IMR-90 (cell line): Measurements from ENCODE around the gene PNP.

Experiments
- FOS ChIP-seq: fragments of 150-350 bp; IDR thresholded peaks from 2 replicates; pipeline ENCODE4 v1.6.1; 2016; ENCODE audit warnings: low read depth, low read length
- MAZ ChIP-seq: IDR thresholded peaks from 2 replicates; pipeline ENCODE4 v1.6.1; 2012; ENCODE audit warnings: low read depth, mild to moderate bottlenecking, low read length, improper control_type of control experiment, moderate library complexity, borderline replicate concordance
- MXI1 ChIP-seq: IDR thresholded peaks from 2 replicates; pipeline ENCODE4 v1.6.1; 2012; ENCODE audit warnings: low read depth, mild to moderate bottlenecking, low read length, moderate library complexity, borderline replicate concordance
- POLR2A ChIP-seq: IDR thresholded peaks from 2 replicates; pipeline ENCODE4 v1.6.1; 2012; ENCODE audit warnings: mild to moderate bottlenecking, low read depth, low read length
- RCOR1 ChIP-seq: IDR thresholded peaks from 2 replicates; pipeline ENCODE4 v1.6.1; 2012; ENCODE audit warnings: mild to moderate bottlenecking, low read length, improper control_type of control experiment; ENCODE audit not compliant: insufficient replicate concordance
- RFX5 ChIP-seq: IDR thresholded peaks from 2 replicates; pipeline ENCODE4 v1.8.0; 2012; ENCODE audit warnings: low read depth, mild to moderate bottlenecking, low read length, moderate library complexity
- SMC3 ChIP-seq: fragments of 150-350 bp; IDR thresholded peaks from 2 replicates; pipeline ENCODE4 v1.6.1; 2016; ENCODE audit warnings: low read depth, mild to moderate bottlenecking, antibody characterized with exemption, low read length, moderate library complexity
- TF ChIP-seq, protein P1 (sequence below): conservative IDR thresholded peaks from 2 replicates; pipeline ENCODE4 v1.5.1; 2012; ENCODE audit warnings: mild to moderate bottlenecking, low read depth, low read length, improper control_type of control experiment

DNA sequence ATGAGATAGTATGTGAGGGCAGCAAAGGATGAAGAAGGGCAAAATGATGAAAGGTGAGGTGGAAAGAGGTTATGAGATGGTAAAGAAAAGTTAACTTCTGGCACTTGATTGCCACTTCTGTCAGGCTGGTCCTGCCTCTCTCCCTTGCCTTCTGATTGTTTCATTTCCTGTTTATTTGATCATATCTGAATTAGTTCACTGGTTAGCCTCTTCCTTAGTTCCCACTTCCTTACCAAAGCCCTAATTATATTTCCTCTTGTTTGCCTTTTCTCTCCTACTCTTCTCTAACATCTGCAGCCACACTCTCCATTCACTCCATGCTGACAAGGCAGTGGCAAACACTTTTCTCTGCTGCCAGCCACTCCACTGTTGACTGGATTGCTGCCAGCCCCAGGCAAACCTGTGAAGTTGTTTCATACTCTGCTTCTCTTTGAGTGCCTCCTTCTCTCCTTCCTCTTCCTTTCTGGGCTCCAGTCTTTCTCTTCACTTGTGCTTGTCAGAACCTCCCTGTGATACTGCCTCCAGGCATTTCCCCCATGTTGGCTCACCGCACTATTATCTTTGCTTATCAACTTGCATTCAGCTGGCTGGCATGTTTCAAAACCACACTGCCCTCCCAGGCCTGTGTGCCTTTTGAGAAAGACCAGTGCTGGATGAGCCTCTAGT lies 8.1 kb downstream of the PNP start:
- TF ChIP-seq FOS (no peak), POLR2A (no peak), MAZ (no peak), RCOR1 (no peak), RFX5 (no peak), MXI1 (no peak), SMC3 (no peak)
- TF ChIP-seq, protein P1, sequence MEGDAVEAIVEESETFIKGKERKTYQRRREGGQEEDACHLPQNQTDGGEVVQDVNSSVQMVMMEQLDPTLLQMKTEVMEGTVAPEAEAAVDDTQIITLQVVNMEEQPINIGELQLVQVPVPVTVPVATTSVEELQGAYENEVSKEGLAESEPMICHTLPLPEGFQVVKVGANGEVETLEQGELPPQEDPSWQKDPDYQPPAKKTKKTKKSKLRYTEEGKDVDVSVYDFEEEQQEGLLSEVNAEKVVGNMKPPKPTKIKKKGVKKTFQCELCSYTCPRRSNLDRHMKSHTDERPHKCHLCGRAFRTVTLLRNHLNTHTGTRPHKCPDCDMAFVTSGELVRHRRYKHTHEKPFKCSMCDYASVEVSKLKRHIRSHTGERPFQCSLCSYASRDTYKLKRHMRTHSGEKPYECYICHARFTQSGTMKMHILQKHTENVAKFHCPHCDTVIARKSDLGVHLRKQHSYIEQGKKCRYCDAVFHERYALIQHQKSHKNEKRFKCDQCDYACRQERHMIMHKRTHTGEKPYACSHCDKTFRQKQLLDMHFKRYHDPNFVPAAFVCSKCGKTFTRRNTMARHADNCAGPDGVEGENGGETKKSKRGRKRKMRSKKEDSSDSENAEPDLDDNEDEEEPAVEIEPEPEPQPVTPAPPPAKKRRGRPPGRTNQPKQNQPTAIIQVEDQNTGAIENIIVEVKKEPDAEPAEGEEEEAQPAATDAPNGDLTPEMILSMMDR: no peak
